HG03025 (cell line): ENCODE results near the gene AKT1S1.

Experiments
- ATAC-seq: cut with Tn5 transposase; IDR thresholded peaks from one replicate; pipeline ENCODE4 v1.9.1; 2021; ENCODE audit warnings: mild to moderate bottlenecking, moderate library complexity; ENCODE audit not compliant: unreplicated experiment, low FRiP score

The AKT1S1 gene

GRCh38 chr19:49871349-49871985 lies 5.7 kb downstream of the AKT1S1 start:
- ATAC-seq, result no peak

- no peak for ATAC-seq
These were observed 6.8 kb downstream of the AKT1S1 start for GRCh38 chr19:49870309-49870901.

- peak; percentile 54 for ATAC-seq
These were observed 7.5 kb downstream of the AKT1S1 start for GRCh38 chr19:49869484-49870308.

DNA sequence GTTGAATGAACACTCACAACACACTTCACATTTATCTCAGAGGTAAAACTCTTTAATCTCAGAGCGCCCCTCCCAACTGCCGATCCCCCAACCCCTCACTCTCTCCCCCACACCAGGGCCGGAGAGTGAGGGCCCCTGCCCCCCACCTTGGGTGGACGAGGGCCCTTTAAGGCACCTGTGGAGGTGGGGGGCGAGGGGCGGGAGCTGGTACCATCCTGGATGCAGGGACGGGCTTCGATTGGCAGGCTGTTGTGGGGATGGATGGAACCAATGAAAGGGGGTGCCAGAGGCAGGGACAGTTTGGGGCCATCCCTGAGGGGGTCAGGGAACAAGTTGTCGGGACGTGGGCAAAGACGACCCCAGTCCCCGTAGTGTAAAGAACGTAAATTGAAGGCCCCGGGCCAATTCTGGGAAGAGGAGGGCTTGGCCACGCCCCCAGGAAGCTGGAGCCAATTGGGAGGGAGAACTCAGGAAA lies 8.1 kb downstream of the AKT1S1 start:
- ATAC-seq, result no peak

DNA sequence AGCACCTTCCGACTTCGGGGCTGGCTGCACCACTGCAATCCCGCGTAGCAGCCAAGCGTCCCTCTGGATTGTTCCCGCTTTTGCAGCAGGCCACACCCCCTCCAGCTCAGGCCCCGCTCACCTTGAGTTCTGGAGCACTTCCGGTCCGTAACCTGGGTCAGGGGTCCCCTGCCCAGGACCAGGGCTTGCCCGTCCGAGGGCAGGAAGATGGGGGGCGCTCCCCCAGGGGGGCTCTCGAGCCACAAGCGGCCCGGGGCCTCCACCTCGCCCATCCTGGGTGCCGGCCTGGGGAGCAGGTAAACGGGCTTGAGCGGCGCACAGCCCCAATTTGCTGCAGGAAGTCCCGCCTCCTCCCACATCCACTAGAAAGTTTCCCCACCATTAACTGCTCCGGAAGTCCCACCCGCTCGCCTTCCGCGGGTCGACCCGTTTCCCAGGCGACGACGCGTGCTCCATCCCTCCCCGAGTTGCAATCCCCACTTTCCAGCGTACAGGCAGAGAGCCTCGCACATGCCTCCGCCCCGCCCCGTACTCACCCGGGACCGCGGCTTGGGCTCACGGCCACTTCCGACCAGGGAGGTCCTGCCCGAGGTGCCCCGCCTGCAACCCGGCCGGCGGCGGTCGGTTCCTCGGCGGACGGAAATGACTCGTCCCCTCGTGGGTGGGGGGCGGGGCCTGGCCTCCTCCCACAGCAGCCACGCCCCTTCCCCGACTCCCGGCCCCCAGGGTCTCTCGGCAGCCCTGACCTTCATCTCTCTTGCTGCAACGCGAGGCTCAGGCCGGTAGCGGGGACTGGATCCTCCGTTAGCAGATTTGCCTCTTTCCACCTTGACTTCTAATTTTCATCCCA lies 10.0 kb downstream of the AKT1S1 start, which contains the start of gene PNKP:
PNKP (minus strand) TSS at position 644 of the 850 bp plus-strand sequence; CDS start at position 272, 372 bp downstream.
- ATAC-seq, result no peak

GRCh38 chr19:49864890-49865289 lies 12.3 kb downstream of the AKT1S1 start:
- ATAC-seq, result no peak

GRCh38 chr19:49863935-49864320 lies 13.2 kb downstream of the AKT1S1 start:
- no peak for ATAC-seq

DNA sequence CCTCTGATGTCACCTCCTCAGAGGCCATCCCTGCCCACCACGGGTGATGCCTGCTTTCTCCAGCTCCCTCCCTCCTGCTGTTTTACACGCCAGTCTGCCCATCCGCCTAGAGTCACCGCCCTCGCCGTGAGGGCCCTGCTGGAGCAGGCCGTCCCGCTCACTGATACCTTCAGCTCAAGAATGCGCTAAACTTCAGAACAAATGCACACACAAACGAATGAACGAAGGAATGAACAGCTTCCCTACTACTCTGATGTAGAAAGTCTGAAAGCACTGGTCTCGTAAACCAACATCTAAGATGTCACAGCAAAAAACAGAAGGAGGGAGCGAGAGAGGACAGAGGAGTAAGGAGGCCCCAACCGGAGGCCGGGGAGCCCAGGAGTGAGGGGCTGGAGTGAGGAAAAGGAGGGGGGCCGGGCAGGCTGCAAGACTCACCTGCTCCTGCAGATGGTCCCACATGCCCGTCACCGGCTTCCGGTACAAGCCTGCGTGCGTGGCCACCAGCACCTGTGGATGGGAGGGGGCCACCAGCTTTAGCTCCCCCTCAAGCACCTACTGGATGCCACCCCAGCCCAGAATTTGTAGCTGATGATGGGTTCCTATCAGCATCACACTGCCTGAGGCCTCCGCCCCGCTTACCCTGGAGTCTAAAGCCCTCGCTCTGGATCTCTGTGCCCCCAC lies 13.8 kb downstream of the AKT1S1 start:
- ATAC-seq, result no peak

- ATAC-seq, result no peak
These were observed 14.5 kb downstream of the AKT1S1 start for GRCh38 chr19:49862391-49863253.

GRCh38 chr19:49861541-49862378 lies 15.4 kb downstream of the AKT1S1 start:
- ATAC-seq, result no peak

DNA sequence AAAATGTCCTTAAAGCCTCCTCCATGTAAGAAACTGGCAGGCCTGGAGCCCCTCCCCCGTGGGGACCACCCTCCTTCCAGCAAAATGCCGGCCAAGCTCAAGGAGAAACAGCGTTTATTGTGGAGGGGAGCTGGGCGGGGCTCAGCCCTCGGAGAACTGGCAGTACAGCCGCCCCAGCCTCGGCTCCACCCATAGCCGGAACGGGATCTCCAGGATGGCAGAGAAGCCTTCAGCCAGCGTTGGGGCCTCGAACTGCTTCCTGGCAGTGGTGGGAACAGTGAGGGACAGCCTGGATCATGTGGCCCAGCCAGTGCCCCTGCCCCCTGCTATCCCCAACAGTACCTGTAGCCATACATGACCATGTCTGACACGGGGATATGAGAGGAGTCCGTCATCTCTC lies 16.0 kb downstream of the AKT1S1 start:
- ATAC-seq, result no peak

- no peak for ATAC-seq
These were observed 16.6 kb downstream of the AKT1S1 start for GRCh38 chr19:49860336-49861102.

GRCh38 chr19:49859682-49860335 lies 17.3 kb downstream of the AKT1S1 start:
- ATAC-seq, result no peak

- no peak for ATAC-seq
These were observed 18.8 kb downstream of the AKT1S1 start for GRCh38 chr19:49858088-49858985.

DNA sequence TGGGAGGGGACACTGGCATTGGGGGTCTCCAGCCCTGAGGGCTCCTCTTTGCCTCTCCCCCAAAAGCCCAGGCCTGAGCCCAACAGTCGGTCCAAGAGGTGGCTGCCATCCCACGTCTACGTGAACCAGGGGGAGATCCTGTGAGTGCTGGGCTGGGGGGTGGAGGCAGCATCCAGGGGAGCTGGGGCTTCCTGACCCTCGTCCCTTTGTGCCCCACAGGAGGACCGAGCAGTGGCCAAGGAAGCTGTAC lies 19.4 kb downstream of the AKT1S1 start:
- ATAC-seq, result no peak
